Left forelimb (tissue), 1 donor: Measurements from ENCODE around the gene TEX36.
A peak's percentile ranks its signal among the peaks of the same experiment; 100 is the strongest.
"Not testable (repeated sequence)": the region's sequence is repeated elsewhere in the genome, so short reads cannot be mapped to it uniquely, and the experiment has no call there.

ENCODE experiments used
- DNase-seq: peaks from one replicate; pipeline ENCODE4 v3.0.0-alpha.2; 2018; ENCODE audit warnings: low spot score

Gene TEX36

GRCh38 chr10:125692196-125692595 lies 9.2 kb upstream of the TEX36 start:
- no peak for DNase-seq

GRCh38 chr10:125691160-125691981 lies 8.4 kb upstream of the TEX36 start:
- DNase-seq, result no peak

- DNase-seq, result no peak
Measured at GRCh38 chr10:125689955-125690569, 7.1 kb upstream of the TEX36 start.

GRCh38 chr10:125687507-125688185 lies 4.7 kb upstream of the TEX36 start:
- DNase-seq, result no peak

GRCh38 chr10:125684581-125684980 lies 1.6 kb upstream of the TEX36 start:
- no peak for DNase-seq

GRCh38 chr10:125683821-125684220 lies 858 bp upstream of the TEX36 start:
- DNase-seq, result no peak

- DNase-seq, result no peak
Measured at GRCh38 chr10:125679436-125679835, 3.5 kb downstream of the TEX36 start.

GRCh38 chr10:125672884-125673283 lies 10.1 kb downstream of the TEX36 start:
- no peak for DNase-seq

GRCh38 chr10:125662584-125662983 lies 20.4 kb downstream of the TEX36 start:
- DNase-seq, result no peak

- no peak for DNase-seq
Measured at GRCh38 chr10:125661941-125662515, 20.9 kb downstream of the TEX36 start.

- DNase-seq, result no peak
Measured at GRCh38 chr10:125661431-125661940, 21.5 kb downstream of the TEX36 start.

GRCh38 chr10:125659071-125659470 lies 23.9 kb downstream of the TEX36 start:
- DNase-seq, result no peak

- DNase-seq, result no peak
Measured at GRCh38 chr10:125656523-125656922, 26.4 kb downstream of the TEX36 start.

GRCh38 chr10:125653113-125653512 lies 29.9 kb downstream of the TEX36 start:
- not testable (repeated sequence) for DNase-seq

- DNase-seq, result no peak
Measured at GRCh38 chr10:125646311-125646710, 36.7 kb downstream of the TEX36 start.

- no peak for DNase-seq
Measured at GRCh38 chr10:125641398-125641797, 41.6 kb downstream of the TEX36 start.

GRCh38 chr10:125640653-125641052 lies 42.3 kb downstream of the TEX36 start:
- no peak for DNase-seq

- DNase-seq, result peak; percentile 38
Measured at GRCh38 chr10:125639846-125640245, 43.1 kb downstream of the TEX36 start.

GRCh38 chr10:125638555-125638954 lies 44.4 kb downstream of the TEX36 start:
- DNase-seq, result peak; percentile 36

GRCh38 chr10:125637496-125637895 lies 45.5 kb downstream of the TEX36 start:
- peak; percentile 48 for DNase-seq

- DNase-seq, result no peak
Measured at GRCh38 chr10:125634606-125635005, 48.4 kb downstream of the TEX36 start.

GRCh38 chr10:125633517-125633999 lies 49.4 kb downstream of the TEX36 start:
- DNase-seq, result no peak
